ENCODE measurements around the gene CTXND1. TPM values are rescaled to one million over a fixed set of nuclear protein-coding genes. Genes with fewer than 3 reads are reported as not detected.

Gene CTXND1
- total and polyA plus RNA-seq, 2 of the 13 experiments (the other 11 are each of a cell fraction or from before 2014, with no cell fraction given): 1.2 to 2.1 TPM

GRCh38 chr15:80176443-80176842 is 75.6 kb downstream of the CTXND1 start:
- TF ChIP-seq HIC2 (CRISPR knock-in tag; IDR thresholded peaks at IDR 0.05; ENCODE audit: low read depth): no peak
- TF ChIP-seq HNRNPH1 (optimal IDR thresholded peaks at IDR 0.05; ENCODE audit: low read depth, low read length): no peak
- TF ChIP-seq AFF4 (CRISPR knock-in tag; IDR thresholded peaks at IDR 0.05): no peak
- TF ChIP-seq ZNF350 (CRISPR knock-in tag; IDR thresholded peaks at IDR 0.05; ENCODE audit: borderline replicate concordance, low read depth): no peak
- TF ChIP-seq ZNF766 (CRISPR knock-in tag; IDR thresholded peaks at IDR 0.05; ENCODE audit: borderline replicate concordance): no peak
- Histone ChIP-seq H3K79me2 (ENCODE audit: insufficient read depth, low read length) (no peaks in the 10 kb centered on the region), H3K36me3 (replicated peaks in 1 of 2; ENCODE audit: control insufficient read depth in 1 of 2, insufficient read depth in 2 of 2, low read length in 2 of 2) (peaks cover 14 to 60% of the 10 kb centered on the region in 2 experiments; a peak in 4 of 5 replicates), H3K4me2 (ENCODE audit: low read depth, low read length) (no peak overlapping the region), H2AFZ (ENCODE audit: low read length) (no peak overlapping the region), H3K4me1 (ENCODE audit: insufficient read depth, low read length) (peaks cover 24% of the 10 kb centered on the region), H3K4me3 (replicated peaks in 1 of 3; ENCODE audit: insufficient read depth in 1 of 3, low read depth in 2 of 3, low read length in 3 of 3) (no peak overlapping the region), H3K27me3 (ENCODE audit: control insufficient read depth in 1 of 2, insufficient read depth in 2 of 2, low read length in 2 of 2) (no peaks in the 10 kb centered on the region; a peak in 1 of 5 replicates), H3K27ac (ENCODE audit: extremely low read length, insufficient read depth, low read length) (no peak overlapping the region), H3K9me3 (ENCODE audit: low read length) (no peaks in the 10 kb centered on the region), H3K9ac (ENCODE audit: insufficient read depth, low read depth, low read length) (no peak overlapping the region), H4K20me1 (ENCODE audit: insufficient read depth, low read length) (no peaks in the 10 kb centered on the region)
- BruUV-seq (replicated peaks): no TSS peak
- ATAC-seq (no peak), FAIRE-seq (no peak), DNase-seq (ENCODE audit: low spot score) (no peak)
- WGBS (ENCODE audit: low lambda C conversion rate): 90% methylated on average over 5 of the region's 6 CpGs
- ChIA-PET CTCF (ENCODE audit: low intra/inter-chr PET ratio, low total read pairs) (no interaction called here), POLR2A (no interaction called here)
- intact Hi-C loops (cut with micrococcal nuclease; ENCODE audit: unreplicated experiment): no loop called here
- in situ Hi-C loops (cut with HindIII; ENCODE audit: extremely low pct_ligation_motif_present, low pct_unique_long_range_greater_than_20kb): no loop called here

Measured in HepG2 (cell line).